ENCODE data around the gene RACK1. TPM values are rescaled to one million over a fixed set of nuclear protein-coding genes. Genes with fewer than 3 reads are reported as not detected.

Gene RACK1
- total and polyA plus RNA-seq, 2 of the 13 experiments (the other 11 are each of a cell fraction or from before 2014, with no cell fraction given): 2,514 to 6,141 TPM

- TF ChIP-seq ZNF460 (CRISPR knock-in tag; IDR thresholded peaks at IDR 0.05; ENCODE audit: borderline replicate concordance) (0 out of 2 replicates have a peak, but pooled peaks have one; percentile 28), ZNF891 (CRISPR knock-in tag; IDR thresholded peaks at IDR 0.05) (no peak), ZNF430 (CRISPR knock-in tag; IDR thresholded peaks at IDR 0.05) (0 out of 2 replicates have a peak, but pooled peaks have one; percentile 42), ZNF790 (CRISPR knock-in tag; IDR thresholded peaks at IDR 0.05; ENCODE audit: borderline replicate concordance) (no peak), ZEB1 (IDR thresholded peaks at IDR 0.05; ENCODE audit: insufficient replicate concordance, low read depth) (peak; percentile 63), ESRRA (CRISPR knock-in tag; IDR thresholded peaks at IDR 0.05; ENCODE audit: low read depth) (no peak), FOXA1 (IDR thresholded peaks at IDR 0.05) (no peak), FOXA1 (CRISPR knock-in tag; IDR thresholded peaks at IDR 0.05) (no peak), ZNF136 (CRISPR knock-in tag; IDR thresholded peaks at IDR 0.05; ENCODE audit: low read depth) (no peak), ZNF549 (CRISPR knock-in tag; IDR thresholded peaks at IDR 0.05) (no peak), KIAA2018 (CRISPR knock-in tag; IDR thresholded peaks at IDR 0.05; ENCODE audit: borderline replicate concordance) (no peak), RFX1 (IDR thresholded peaks at IDR 0.05) (no peak), IKZF5 (CRISPR knock-in tag; IDR thresholded peaks at IDR 0.05) (peak; percentile 64; the same call in 1 of the 2 replicates), EZH2 (conservative IDR thresholded peaks at IDR 0.05; ENCODE audit: low read depth, low read length) (no peak), KLF12 (CRISPR knock-in tag; IDR thresholded peaks at IDR 0.05; ENCODE audit: borderline replicate concordance) (no peak), MTERF4 (CRISPR knock-in tag; IDR thresholded peaks at IDR 0.05) (no peak), TBX2 (CRISPR knock-in tag; IDR thresholded peaks at IDR 0.05; ENCODE audit: borderline replicate concordance) (no peak), ZNF83 (CRISPR knock-in tag; IDR thresholded peaks at IDR 0.05; ENCODE audit: borderline replicate concordance) (no peak), RAD51 (IDR thresholded peaks at IDR 0.05; ENCODE audit: borderline replicate concordance) (no peak)
These were observed 36.3 kb downstream of the RACK1 start (continued) for GRCh38 chr5:181207214-181207959.

All from HepG2 (cell line).